KOPT-K1 (cell line): ENCODE measurements around the gene PRKAG2.

Source experiments
- H3K27ac ChIP-seq: fragments of 200-600 bp; sonication (generic); 2 replicates; pipeline ENCODE4 v1.5.1; 2016; ENCODE audit warnings: antibody characterized with exemption, mild to moderate bottlenecking, low read depth, low read length; ENCODE audit not compliant: poor library complexity, severe bottlenecking
- H3K36me3 ChIP-seq: fragments of 200-600 bp; sonication (generic); 2 replicates; pipeline ENCODE4 v1.5.1; 2017; ENCODE audit warnings: antibody characterized with exemption, mild to moderate bottlenecking, low read length, moderate library complexity; ENCODE audit not compliant: insufficient read depth
- H3K9me3 ChIP-seq: fragments of 200-600 bp; sonication (generic); 2 replicates; pipeline ENCODE4 v1.5.1; 2017; ENCODE audit warnings: antibody characterized with exemption, low read length, mild to moderate bottlenecking; ENCODE audit not compliant: insufficient read depth, poor library complexity, severe bottlenecking

Gene PRKAG2

GRCh38 chr7:151857412-151857811 is 19.5 kb downstream of the PRKAG2 start:
- no peak overlapping the region for H3K27ac ChIP-seq
- no peaks in the 10 kb centered on the region for H3K36me3 ChIP-seq
- H3K9me3 ChIP-seq: no peaks in the 10 kb centered on the region

GRCh38 chr7:151856516-151856915 is 20.4 kb downstream of the PRKAG2 start:
- no peaks in the 10 kb centered on the region for H3K9me3 ChIP-seq
- no peaks in the 10 kb centered on the region for H3K36me3 ChIP-seq
- no peak overlapping the region for H3K27ac ChIP-seq

DNA sequence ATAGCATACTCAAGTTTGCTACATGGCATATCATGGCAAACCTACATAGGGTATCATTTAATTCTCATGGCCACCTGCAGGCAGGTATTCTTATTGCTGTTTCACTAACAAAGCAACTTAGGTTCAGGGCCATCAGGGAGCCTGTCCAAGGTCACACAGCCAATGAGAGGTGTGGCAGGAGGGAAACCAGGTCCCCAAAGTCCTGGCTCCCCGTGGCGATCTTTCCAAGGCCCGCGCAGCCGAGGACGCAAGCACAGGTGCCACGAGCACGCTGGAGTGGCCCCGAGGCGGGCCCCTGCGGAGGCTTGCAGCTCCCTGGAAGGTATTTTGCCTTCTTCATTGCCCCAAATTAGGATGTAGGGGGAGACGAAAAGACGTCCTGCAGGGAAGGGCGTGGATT is 20.8 kb downstream of the PRKAG2 start:
- Histone ChIP-seq H3K27ac (no peak overlapping the region), H3K9me3 (no peaks in the 10 kb centered on the region), H3K36me3 (no peaks in the 10 kb centered on the region)

DNA sequence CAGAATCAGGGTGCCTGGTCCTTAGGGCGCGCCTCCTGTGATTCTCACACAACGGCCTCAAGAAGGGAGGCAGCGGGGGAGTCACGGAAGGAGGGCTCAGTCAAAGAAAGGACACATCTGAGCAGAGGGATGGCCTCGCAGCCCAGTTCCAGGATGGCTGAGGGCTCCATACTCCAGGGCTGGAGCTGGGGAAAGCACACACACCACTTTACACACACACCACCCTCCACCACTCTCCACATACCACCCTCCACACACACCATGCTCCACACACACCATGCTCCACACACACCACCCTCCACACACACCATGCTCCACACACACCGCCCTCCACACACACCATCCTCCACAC is 22.2 kb downstream of the PRKAG2 start:
- Histone ChIP-seq H3K9me3 (no peaks in the 10 kb centered on the region), H3K36me3 (no peaks in the 10 kb centered on the region), H3K27ac (no peak overlapping the region)

GRCh38 chr7:151853896-151854719 is 22.8 kb downstream of the PRKAG2 start:
- H3K9me3 ChIP-seq: no peaks in the 10 kb centered on the region
- H3K27ac ChIP-seq: no peak overlapping the region
- no peaks in the 10 kb centered on the region for H3K36me3 ChIP-seq

DNA sequence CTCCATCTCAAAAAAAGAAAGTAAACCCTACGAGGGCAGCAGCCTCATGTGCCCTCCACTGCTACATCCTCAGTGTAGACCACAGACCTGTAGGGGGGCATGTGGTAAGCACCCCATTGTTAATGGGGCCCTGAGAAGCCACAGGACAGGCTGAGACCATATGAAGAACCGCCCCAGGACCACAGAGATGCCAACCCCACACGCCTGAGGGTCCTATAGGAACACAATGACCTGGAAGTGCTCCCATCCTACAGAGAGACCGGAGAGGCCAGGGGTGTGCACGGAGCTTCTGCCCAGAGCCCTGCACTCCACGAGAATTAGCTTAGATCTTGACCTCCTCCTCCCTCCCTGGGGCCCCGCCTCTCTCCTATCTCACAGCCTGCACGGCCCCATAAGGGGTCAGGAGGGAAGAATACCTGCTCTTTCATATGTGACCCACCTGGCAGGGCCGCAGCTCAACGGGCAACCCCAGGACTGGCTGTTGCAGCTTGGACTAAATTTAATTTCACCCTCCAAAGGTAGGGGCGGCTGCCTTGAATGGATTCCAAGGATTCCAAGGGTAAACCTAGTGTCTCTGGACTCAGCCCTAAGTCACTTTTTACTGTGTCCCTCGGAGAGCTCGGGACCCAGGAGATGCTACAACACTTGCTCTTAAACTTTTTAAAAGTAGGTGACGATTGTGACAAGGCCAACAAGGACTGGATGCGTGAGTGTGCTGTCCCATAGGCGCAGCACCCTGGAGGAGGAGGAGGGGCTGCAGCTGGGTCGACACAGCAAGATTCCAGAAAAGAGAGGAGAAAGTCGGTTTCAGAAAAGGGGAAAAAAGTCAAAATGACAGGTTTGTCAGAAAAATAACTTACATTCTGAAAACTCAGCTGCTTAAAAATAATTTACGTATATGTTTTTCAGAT is 24.2 kb downstream of the PRKAG2 start:
- no peaks in the 10 kb centered on the region for H3K9me3 ChIP-seq
- no peak overlapping the region for H3K27ac ChIP-seq
- H3K36me3 ChIP-seq: no peaks in the 10 kb centered on the region

GRCh38 chr7:151851782-151852181 is 25.1 kb downstream of the PRKAG2 start:
- no peaks in the 10 kb centered on the region for H3K9me3 ChIP-seq
- no peak overlapping the region for H3K27ac ChIP-seq
- H3K36me3 ChIP-seq: no peaks in the 10 kb centered on the region

- Histone ChIP-seq H3K36me3 (no peaks in the 10 kb centered on the region), H3K27ac (no peak overlapping the region), H3K9me3 (no peaks in the 10 kb centered on the region)
Observed at GRCh38 chr7:151851145-151851751, 25.7 kb downstream of the PRKAG2 start.

DNA sequence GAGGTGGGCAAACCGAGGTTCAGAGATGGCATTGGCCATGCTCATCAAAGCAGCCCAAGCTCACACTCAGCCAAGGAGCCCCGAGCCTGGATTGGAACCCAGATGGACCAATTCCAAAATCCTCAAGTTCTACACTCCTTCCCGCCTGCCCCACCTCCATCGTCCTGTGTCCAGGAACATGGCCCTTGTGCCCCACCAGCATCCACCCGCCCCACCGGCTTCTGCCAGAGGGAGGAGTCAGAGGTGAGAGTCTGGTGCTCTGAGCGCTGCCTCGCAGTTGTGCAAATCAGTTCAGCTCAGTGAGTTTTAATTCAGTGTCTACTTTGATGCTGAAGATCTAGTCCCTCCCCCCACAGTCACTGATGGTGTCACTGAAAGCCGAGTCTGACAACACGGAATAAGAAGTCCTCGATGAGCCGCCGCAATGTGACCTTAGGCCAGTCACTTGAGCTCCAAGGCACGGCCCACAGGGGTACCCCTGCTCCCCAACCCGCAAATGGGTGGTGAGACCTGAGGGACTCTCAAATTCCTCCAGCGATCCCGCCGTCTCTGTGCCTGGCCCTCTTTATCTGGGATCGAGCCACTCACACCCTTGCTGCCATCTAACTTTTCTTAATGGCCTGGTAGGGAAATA is 26.3 kb downstream of the PRKAG2 start:
- H3K9me3 ChIP-seq: no peaks in the 10 kb centered on the region
- no peaks in the 10 kb centered on the region for H3K36me3 ChIP-seq
- no peak overlapping the region for H3K27ac ChIP-seq

DNA sequence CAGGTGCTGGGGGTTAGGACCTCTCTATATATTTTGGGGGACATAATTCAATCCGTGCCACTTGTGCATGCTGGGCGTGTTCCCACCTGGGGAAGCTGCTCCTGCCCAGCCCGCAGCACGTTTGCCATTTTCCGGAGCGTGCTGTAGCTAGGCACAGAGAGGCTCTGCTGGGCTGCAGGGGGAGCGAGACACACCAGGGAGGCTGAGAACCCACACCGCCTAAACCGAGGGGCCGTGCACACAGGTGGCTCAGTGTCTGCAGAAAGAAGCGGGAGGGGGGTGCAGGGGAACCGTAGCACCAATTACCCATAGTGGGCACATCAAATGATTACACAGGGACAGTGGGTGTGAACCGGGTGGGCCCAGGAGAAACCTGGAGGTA is 27.0 kb downstream of the PRKAG2 start:
- H3K9me3 ChIP-seq: no peaks in the 10 kb centered on the region
- H3K27ac ChIP-seq: no peak overlapping the region
- H3K36me3 ChIP-seq: no peaks in the 10 kb centered on the region

DNA sequence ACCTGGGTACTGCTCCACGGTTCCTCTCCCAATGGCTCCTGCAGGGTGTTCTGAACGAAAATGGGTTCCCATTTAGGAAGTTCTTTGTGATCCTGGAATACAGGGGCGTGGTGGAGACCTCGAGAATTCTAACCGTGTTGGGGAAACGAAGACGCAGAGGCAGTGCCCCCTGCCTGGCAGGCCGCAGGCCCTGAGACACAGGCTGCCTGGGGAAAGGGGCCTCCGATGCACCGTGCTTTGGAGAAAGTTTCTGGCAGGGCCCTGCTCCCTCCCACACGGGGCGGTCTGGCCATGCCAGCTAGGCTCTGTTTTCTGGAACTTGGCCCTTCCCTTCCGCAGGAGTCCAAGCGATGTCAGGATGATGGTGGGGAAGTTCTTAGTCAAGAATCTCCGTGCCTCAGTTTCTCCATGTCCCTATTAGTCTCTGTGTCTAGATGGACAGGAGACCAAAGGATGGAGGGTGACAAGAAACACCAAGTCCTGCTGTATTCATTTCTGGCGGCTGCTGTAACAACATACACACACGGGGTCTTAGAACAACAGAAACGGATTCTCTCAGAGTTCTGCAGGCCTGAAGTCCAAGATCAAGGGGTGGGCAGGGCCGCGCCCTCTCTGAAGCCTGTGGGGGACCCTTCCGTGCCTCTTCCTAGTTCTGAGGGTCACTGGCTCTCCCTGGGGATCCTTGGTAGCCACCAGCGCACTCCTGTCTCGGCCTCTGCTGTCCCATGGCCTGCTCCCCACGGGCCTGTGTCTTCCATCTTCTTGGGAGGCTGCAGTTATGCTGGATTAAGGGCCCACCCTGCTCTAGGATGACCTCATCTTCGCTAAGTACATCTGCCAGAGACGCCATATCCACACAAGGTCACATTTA is 27.7 kb downstream of the PRKAG2 start:
- Histone ChIP-seq H3K27ac (no peak overlapping the region), H3K9me3 (no peaks in the 10 kb centered on the region), H3K36me3 (no peaks in the 10 kb centered on the region)

DNA sequence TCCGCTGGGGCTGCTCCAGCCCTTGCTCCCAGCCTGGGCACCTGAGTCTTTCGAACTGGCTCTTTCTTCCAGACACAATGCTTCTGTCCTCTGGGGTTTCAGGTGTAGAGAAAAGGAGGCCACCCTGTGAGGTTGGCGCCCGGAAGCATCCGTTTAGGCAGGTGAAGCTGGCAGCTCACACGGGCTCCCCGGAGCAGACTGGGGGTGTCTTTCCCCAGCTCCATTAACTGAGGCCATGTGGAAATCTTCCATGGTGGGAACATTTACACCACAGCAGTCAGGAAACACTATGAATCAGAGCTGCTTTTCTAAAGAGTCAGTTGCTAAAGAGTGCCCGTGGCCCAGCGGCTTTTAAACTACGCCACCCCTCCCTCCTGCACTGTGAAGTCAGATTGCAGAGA is 29.2 kb downstream of the PRKAG2 start:
- H3K27ac ChIP-seq: no peak overlapping the region
- H3K9me3 ChIP-seq: no peaks in the 10 kb centered on the region
- H3K36me3 ChIP-seq: no peaks in the 10 kb centered on the region

DNA sequence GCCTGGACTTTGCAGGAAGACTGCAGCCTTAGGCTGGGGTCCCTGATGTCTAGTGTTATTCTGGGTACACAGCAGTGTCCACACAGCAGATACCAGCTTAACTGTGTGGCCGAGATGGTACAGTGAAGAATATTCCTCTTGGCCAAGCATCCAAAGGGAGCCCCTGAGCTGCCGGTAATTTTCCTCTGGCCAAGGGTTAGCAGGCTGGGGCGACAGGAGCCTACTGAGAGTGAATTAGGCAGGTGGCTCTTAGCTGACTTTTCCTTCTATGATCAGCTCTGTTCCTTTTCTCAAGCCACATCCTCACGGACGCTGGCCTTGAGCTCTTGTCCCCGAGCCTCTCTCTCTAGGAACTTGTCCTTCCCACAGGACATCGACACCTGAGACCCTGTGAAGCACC is 29.8 kb downstream of the PRKAG2 start:
- Histone ChIP-seq H3K9me3 (no peaks in the 10 kb centered on the region), H3K27ac (no peak overlapping the region), H3K36me3 (no peaks in the 10 kb centered on the region)

DNA sequence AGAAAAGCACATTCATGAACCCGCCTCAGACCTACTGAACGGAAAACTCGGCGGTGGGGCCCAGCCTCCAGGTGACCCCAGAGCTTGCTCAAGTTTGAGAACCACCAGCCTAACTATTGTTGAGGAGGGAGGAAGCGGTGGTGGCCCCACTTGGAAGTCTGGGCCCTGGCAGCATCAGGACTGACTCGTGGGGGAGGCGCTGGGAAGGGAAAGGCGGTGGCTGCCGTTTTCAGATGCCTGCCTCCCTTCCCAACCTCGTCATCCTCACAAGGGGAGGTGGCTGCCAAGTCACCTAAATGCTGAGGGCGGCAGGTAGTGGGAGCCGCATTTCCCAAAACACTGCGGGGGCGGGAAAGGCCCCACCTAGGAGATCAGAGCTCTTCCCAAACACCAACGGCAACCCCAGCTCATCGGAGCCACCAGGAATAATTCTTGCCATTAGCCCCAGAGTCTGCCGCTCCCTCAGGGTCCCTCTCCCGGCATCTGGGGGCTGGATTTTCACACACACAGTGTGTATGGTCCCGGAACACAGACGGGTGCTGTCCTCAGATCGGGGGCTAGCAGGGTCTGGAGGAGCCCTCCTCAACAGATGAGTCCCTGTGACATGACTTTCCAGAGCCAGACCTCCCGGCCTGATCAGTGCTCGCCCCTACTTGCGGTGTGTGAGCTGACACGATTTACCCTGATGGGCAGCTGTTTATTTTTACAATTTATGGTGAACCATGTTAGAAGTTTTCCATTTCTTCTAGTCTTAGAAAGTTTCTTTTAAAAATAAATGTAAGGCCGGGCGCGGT is 31.3 kb downstream of the PRKAG2 start:
- no peaks in the 10 kb centered on the region for H3K9me3 ChIP-seq
- H3K27ac ChIP-seq: no peak overlapping the region
- no peaks in the 10 kb centered on the region for H3K36me3 ChIP-seq
